ENCODE measurements around the gene GSPT1. TPM values are rescaled to one million over a fixed set of nuclear protein-coding genes. Genes with fewer than 3 reads are reported as not detected.

GSPT1 gene
- total RNA-seq, 2 experiments from 2014 or later, result 54.3 to 146 TPM

DNA sequence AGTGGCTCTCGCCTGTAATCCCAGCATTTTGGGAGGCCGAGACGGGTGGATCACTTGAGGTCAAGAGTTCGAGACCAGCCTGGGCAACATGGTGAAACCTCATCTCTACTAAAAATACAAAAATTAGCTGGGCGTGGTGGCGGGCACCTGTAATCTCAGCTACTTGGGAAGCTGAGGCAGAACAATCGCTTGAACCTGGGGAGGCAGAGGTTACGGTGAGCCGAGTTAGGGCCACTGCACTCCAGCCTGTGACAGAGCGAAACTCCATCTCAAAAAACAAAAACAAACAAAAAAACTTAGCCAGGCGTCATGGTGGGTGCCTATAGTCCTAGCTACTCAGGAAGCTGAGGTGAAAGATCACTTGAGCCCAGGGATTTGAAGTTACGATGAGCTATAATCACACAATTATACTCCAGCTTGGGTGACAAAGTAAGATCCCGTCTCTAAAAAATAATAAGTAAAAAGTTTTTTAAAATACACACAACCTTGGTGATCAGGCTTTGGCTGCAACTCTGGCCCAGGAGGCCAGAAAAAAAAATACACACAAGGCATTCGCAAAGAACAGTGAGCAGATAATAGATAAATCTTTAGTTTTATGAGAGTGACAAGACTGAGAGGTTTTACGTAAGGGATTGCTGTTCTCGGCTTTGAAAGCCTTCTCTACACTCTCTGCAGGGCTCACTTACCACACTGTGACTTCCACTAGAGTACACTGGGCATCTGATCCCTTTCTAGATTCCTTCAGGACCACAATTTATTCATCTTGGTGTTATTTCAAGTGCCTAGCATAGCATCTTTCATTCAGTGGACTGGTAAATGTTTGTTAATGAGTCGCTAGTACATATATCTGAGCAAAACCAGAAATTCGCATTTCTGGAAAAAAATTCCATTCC lies 5.9 kb downstream of the GSPT1 start:
- POLR2A ChIA-PET, result no interaction called here
- peaks cover 54% of the 10 kb centered on the region for H4K20me1 ChIP-seq (ENCODE audit: insufficient read depth, low read length)

GRCh38 chr16:11907160-11907970 lies 8.4 kb downstream of the GSPT1 start:
- H3K9me2 ChIP-seq (ENCODE audit: insufficient read depth, low read length), result no peaks in the 10 kb centered on the region
- POLR2A ChIA-PET, result interaction anchor here (1.6 kb wide), 1 partner anchor 9 kb away, joined by 5 read pairs; the partner anchor contains the start of gene GSPT1
- H3K27ac ChIP-seq (ENCODE audit: low read depth, low read length, poor library complexity, severe bottlenecking), result no peak overlapping the region
- H3K79me2 ChIP-seq (ENCODE audit: insufficient read depth, low read depth, low read length), result peaks cover 98% of the 10 kb centered on the region
- CTCF ChIA-PET (ENCODE audit: unreplicated experiment), result no interaction called here
- H3K36me3 ChIP-seq (ENCODE audit: insufficient read depth, low read length), result peaks cover 89% of the 10 kb centered on the region
- no TSS peak for BruUV-seq (replicated peaks)
- intact Hi-C loops (cut with micrococcal nuclease; ENCODE audit: unreplicated experiment), result no loop called here
- H3K4me3 ChIP-seq (ENCODE audit: low read depth, low read length, poor library complexity, severe bottlenecking), result no peak overlapping the region
- H2AFZ ChIP-seq (ENCODE audit: low read length), result no peak overlapping the region
- TF ChIP-seq EZH2phosphoT487 (IDR thresholded peaks at IDR 0.05; ENCODE audit: borderline replicate concordance, low read depth, low read length), result no peak
- TF ChIP-seq CTCF (conservative IDR thresholded peaks at IDR 0.05; ENCODE audit: low read length), result no peak
- peaks cover 40% of the 10 kb centered on the region for H4K20me1 ChIP-seq (ENCODE audit: insufficient read depth, low read length)
- peaks cover 10% of the 10 kb centered on the region for H3K4me1 ChIP-seq (ENCODE audit: insufficient read depth, low read length, poor library complexity, severe bottlenecking)
- H3K9me3 ChIP-seq (ENCODE audit: low read length), result no peaks in the 10 kb centered on the region
- no peak for DNase-seq (ENCODE audit: low spot score)
- H3K4me2 ChIP-seq (ENCODE audit: low read length), result no peak overlapping the region

More for the DNA sequence above, 5.9 kb downstream of the GSPT1 start:
- H3K4me2 ChIP-seq (ENCODE audit: low read length), result no peak overlapping the region
- intact Hi-C loops (cut with micrococcal nuclease; ENCODE audit: unreplicated experiment), result no loop called here
- no peaks in the 10 kb centered on the region for H3K9me2 ChIP-seq (ENCODE audit: insufficient read depth, low read length)
- TF ChIP-seq CTCF (conservative IDR thresholded peaks at IDR 0.05; ENCODE audit: low read length) (no peak), EZH2phosphoT487 (IDR thresholded peaks at IDR 0.05; ENCODE audit: borderline replicate concordance, low read depth, low read length) (no peak)
- H2AFZ ChIP-seq (ENCODE audit: low read length), result no peak overlapping the region
- H3K9me3 ChIP-seq (ENCODE audit: low read length), result no peaks in the 10 kb centered on the region
- no TSS peak for BruUV-seq (replicated peaks)
- no peak overlapping the region for H3K4me3 ChIP-seq (ENCODE audit: low read depth, low read length, poor library complexity, severe bottlenecking)
- CTCF ChIA-PET (ENCODE audit: unreplicated experiment), result no interaction called here
- no peak overlapping the region for H3K27ac ChIP-seq (ENCODE audit: low read depth, low read length, poor library complexity, severe bottlenecking)
- H3K36me3 ChIP-seq (ENCODE audit: insufficient read depth, low read length), result peaks cover 92% of the 10 kb centered on the region
- DNase-seq (ENCODE audit: low spot score), result no peak
- H3K79me2 ChIP-seq (ENCODE audit: insufficient read depth, low read depth, low read length), result peaks cover 98% of the 10 kb centered on the region
- peaks cover 26% of the 10 kb centered on the region for H3K4me1 ChIP-seq (ENCODE audit: insufficient read depth, low read length, poor library complexity, severe bottlenecking)
